GM19238 (cell line): ENCODE measurements around the gene KAZN.

Experiments used
- DNase-seq: peaks from one replicate; pipeline ENCODE4 v3.0.0; 2011; ENCODE audit warnings: low spot score; ENCODE audit not compliant: insufficient read length

KAZN gene

DNA sequence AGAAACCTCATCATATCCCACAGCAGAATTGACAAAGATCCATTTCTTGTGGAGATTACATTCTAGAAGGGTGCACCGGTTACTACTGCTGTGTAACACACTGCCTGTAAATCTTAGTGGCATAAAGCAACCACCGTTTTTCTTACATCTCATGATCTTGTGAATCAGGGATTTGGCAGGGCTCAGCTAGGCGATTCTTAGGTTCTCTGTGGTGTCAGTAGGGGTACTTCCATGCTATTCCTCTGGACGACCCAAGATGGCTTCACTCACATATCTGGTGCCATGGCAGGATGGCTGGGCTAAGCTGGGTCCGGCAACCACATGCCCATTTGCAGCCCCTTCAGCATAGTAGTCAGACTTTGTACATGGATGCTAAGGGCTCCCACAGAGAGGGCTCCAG, 375.3 kb downstream of the KAZN start:
- no peak for DNase-seq

DNA sequence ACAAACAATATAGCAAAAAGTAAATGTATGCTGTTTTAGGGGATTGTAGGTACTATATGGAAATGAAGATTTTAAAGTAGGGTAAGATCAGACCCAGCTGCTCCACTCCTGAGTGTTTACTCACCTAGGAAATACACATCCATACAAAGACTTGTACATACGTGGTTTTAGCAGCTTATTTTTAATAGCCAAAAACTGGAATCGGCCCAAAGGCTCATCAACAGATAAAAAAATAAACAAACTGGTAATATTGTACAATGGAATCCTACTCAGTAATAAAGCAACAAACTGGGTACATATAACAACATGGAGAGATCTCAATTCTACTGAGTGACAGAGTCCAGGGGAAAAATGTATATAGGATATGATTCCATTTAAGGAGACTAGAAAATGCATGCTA, 375.9 kb downstream of the KAZN start:
- no peak for DNase-seq

DNA sequence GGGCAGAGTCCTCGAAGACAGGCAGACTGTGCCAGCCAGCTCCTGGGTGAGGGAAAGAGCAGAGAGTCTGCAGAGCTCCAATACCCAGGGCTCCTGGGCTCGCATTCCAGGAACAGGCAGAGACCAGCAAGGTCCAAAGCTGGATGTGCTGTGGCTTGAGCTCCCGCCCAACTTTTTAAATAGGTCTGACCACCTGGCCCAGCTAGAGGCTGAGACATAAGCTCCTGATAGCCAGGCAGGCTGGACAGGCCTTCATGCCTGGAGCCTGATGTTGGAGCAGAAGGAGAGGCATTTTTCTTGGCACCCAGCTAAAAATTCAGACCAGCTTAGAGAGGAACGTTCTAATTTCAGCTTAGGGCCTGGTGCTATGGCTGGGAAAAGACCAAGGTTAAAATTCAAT, 376.6 kb downstream of the KAZN start:
- no peak for DNase-seq

DNA sequence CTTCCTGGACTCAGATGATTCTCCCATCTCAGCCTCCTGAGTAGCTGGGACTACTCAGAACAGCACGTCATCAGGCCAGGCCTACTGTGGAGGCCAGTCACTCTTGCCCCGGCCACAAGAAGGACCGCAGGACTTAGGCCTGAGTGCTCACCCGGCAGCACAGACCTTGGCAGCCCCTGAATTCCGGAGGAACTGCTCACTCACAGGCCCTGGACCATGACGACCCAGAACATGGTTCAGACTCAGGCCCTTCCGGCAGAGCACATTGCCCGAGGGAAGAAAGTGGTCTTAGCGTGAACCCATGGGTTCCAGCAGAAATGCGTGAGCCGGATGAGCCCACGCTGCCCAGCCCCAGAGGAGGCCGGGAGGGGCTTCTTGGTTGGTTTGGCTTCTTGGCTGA, 377.8 kb downstream of the KAZN start:
- no peak for DNase-seq

DNA sequence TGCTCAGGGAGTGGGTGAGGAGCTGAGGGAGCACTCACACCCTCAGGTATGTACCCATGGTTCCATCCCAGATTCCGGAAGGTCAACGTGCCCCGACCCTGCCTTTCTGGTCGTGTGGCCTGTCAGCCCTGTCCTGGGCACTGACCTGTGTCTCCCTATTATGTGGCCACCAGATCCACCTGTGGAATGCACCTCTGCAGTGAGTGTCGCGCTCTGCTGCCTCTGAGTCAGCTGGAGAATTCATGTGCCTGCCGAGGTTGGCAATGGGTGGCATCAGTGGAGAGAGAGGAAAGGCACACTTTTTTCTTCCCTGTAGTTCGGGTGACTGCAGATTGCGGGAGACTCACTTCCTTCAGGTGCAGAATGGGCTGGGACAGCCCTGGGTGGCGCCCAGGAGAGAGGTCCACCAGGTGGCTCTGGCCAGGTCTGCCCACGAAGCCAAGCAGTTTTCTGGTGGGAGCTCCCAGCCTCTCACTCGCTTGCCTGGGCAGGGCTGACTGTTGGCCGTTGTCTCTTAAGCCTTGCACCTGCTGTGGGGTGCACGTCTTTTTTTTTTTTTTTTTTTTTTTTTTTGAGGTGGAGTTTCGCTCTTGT, 378.9 kb downstream of the KAZN start:
- DNase-seq: no peak

DNA sequence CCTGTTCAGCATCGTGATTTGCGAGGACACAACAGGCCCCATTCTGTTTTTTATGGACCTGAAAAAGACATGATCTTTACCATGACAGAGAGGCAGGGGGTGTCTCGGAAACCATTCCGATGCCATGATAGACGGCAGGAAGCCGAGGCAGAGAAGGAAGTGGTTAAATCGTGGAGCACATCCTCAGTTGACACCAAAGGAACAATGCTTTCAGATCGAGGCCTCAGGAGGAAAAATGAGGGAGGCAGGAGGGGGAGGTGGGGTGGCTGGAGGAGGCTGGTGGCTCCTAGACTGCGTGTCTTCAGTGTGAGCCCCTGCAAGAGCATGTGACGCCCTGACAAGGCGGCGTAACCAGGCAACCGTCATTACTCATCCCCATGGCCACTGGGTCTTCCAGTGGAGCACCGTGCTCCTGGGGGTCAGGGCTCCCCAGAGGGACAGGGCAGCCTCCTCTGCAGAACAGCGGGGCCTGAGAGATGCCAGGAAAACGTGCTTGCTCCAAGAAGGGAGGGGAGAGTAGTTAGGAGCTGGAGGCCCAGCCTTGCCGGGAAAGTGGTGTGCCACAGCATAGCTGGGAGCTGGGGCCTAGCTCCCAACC, 382.2 kb downstream of the KAZN start:
- no peak for DNase-seq

DNA sequence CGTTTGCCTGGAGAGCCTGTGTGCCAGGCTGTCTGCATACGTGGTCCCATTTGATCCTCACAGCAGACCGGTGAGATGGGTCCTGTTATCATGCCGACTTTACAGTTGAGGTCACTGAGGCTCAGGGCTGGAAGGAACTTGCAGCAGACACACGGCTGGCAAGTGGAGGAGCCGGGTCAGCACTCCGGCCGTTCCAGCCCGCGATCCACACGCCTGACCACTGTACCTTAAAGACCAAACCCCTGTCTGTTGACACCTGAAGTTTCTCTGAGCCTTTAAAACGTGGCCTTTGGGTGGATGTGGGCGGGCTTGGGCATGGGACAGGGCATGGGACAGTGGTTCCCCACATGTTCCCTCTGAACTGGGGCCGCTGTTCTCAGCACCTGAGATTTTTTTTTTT, 383.5 kb downstream of the KAZN start:
- DNase-seq: no peak

DNA sequence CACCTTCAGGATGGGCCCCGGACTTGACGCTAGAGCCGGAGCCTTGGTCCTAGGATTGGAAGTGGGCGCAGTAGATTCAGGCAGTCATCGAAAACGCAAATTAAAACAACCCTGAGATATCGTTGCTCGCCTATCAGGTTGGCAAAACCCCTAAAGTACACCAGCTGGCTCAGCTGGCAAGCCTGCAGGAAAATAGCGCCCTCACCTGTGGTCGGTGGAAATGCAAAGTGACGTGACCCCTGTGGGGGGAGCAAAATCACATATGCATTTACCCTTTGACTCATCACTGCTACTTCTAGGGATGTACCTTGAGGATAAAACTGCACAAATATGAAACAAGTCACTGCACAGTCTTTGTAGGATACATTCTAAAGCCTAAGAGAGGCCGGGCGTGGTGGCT, 384.8 kb downstream of the KAZN start:
- no peak for DNase-seq

DNA sequence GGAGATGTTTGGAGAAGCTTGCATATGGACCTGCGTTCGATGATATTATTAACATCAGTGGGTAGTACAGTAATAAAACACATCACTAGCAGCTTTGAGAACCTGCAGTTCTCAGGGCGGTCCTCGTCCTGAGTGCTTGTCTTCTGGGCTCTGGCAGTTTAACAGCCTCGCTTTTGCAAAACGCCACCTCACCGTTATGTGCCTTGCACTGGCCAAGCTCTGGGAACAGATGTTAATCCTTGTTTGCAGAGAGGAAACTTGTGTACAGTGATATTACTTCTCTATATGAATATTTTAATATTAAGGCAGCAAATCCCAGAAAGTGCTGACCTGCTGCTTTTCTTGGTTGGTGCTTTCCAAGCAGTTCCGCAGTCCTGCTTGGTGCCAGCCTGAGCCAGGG, 387.7 kb downstream of the KAZN start:
- no peak for DNase-seq

DNA sequence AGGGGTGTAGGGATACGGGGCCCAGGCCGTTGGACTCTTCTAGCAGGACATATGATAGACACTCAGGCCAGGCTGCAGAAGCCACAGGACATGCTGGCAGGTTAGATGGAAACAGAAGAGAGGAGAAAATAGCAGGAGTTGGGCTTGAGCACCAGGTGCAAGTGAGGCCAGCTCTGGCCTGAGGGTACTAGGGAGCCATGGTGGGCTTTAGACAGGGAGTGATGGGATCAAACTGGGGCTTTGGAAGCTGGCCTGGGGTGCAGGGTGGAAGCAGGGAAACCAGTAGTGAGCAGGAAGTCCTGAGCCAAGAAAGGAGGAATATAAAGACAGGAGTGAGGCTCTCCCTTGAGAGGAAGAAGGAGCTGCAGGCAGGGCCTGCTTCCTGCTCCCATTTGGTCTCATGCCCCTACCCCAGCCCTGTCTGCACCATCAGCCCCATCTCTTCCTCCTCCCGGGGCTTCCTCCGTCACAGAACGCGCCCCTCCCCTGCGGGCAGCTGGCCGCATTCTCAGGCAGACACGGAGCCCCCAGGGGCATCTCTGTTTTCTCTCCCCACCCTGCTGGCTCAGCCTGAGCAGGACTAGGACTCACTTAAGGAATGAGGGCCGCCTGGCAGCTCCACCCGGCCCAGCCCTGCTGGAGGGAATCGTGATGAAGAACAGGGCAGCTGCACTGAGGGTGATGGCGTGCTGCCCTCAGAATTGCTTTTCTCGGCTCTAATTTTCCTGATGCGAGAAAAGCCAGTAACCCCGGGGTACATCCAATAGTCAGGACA, 389.5 kb downstream of the KAZN start:
- DNase-seq: no peak

DNA sequence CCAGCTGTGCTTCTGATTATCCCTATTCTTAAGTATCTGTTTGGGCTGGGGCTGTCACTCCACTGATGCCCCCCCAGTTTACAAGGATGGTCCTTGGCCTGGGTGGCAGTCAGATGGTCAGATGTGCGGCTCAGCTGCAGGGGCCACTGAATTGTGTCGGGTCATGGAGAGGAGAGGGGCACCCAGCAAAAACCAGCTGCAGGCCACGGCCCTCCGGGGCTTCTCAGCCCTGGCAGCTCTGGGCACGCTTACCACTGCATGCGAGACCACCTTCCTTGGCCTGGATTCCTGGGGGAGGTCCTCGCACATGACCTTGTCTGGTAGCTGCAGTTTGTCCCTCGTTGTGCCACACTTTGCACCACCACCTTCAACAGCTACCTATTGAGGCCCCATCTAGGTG, 390.2 kb downstream of the KAZN start:
- DNase-seq: no peak

DNA sequence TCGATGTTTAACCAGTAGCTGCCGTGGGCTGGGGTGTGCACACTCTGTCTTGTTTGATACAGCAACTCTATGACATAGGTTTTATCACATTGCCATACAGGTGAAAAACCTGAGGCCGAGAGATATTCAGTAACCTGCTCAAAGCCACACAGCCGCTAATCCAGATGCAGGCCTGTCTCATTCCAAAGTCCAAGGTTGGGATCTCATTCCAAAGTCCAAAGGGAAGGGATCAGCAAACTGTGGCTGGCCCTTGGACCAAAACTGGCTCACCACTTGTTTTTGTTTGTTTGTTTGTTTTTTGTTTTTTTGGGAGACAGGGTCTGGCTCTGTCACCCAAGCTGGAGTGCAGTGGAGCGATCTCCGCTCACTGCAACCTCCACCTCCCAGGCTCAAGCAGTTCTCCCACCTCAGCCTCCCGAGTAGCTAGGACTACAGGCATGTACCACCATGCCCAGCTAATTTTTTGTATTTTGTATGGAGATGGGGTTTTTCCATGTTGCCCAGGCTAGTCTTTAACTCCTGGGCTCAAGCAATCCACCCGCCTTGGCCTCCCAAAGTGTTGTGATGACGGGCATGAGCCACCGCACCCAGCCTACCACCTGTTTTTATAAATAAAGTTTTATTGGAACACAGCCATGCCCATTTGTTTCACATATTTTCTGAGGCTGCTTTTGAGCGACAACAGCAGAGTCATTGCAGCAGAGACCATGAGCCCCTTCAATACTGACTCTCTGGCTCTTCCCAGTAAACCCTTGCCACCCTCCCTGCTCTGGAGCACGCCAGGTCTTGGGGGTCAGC, 391.6 kb downstream of the KAZN start:
- no peak for DNase-seq

DNA sequence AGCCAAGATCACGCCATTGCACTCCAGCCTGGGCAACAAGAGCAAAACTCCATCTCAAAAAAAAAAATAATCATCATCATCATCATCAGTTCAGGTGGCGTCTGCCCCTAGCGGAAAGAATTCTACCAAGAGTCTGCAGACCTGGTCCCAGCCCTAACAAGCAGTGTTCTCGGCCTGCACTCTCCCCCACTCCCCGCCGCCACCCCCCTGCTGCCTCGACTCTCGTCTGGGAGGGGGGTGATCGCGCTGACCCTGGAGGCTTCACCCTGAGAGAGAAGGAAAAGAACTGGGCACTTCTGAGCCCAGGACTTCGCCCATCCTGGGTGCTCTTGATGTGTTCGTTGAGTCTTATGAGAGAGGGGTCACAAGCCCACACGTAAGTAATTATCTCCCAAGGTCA, 394.9 kb downstream of the KAZN start:
- no peak for DNase-seq

DNA sequence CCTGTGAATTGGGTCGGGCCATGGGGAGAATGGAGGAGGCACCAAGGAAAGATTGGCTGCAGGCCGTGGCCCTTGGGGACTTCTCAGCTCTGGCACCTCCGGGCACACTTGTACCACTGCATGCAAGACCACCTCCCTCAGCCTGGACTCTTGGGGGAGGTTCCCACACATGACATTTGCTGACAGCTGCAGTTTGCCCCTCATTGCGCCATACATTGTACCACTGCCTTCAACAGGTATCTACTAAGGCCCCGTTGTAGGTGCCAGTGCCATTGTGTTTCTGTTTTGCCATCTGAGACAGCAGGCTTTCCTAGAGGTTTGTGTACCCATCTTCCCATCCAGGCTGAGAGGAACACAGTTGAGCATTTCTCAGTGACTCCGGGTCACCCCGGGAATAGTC, 395.7 kb downstream of the KAZN start:
- DNase-seq: no peak

DNA sequence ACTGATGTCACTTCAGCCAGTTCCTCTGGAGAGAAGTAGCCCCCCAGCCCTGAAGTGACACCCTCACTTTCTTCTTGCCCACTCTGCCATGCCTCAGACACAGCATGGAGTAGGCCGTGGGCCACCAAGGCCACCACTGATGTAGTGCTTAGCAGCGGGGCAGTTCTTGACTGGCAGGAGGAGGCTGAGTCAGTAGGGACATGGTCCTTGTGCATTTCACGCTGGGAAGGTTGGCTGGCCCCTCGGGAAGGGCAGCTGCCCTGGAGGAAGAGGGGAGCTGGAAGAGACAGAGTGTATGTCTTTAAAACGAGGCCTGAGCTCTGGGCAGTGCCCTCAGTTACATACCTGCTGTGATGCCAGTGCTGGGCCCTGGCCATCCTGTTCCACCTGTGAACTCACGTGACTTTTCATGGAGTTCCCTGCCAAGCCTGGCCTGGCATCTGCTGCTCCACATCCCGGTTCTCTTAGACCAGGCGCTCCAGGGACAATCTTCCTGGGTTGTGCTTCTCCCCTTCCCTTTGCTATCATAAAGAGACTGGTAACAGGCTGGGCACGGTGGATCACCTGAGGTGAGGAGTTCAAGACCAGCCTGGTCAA, 396.5 kb downstream of the KAZN start:
- DNase-seq: no peak

DNA sequence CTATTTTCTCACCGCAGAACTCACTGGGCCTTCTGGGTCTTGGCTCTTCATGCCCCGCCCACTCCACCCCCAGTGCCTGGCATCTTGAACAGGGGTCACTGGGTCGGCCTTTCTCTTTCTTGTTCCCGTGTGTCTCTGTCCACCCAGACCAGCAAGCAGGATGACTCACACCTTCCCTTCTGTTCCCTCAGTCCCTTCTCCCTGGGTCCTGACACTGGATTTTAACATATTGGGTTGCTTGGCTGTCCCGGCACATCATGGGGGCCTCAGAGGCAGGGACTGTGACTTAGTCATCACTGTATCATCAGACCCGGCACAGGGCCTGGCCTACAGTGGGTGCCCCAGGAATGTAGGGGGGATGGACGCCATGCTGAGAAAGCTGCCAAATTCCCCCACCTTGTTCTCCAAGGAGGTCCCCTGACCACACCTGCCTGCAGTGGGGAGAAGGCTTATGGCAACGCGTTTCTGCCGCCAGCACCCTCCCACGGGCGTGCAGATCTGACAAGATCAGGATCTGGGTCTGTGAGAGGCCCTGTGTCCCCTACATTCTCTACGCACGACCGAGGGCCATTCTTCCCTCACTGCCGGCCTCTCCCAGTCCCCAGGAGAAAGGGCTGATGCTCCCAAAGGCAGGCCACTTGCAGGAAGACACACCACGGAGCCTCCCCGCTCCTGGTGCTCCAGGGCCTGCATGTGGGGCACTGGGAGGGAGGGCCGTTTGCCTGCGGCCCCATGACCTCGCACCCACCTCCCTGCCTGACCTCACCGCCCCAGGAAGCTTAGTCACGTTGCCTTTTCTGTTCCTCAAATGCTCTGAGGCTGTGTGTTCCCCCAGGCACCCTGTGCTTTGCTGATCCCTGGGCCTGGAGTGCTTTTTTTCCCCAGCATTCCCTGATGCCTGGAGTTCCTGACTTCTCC, 397.9 kb downstream of the KAZN start:
- no peak for DNase-seq

DNA sequence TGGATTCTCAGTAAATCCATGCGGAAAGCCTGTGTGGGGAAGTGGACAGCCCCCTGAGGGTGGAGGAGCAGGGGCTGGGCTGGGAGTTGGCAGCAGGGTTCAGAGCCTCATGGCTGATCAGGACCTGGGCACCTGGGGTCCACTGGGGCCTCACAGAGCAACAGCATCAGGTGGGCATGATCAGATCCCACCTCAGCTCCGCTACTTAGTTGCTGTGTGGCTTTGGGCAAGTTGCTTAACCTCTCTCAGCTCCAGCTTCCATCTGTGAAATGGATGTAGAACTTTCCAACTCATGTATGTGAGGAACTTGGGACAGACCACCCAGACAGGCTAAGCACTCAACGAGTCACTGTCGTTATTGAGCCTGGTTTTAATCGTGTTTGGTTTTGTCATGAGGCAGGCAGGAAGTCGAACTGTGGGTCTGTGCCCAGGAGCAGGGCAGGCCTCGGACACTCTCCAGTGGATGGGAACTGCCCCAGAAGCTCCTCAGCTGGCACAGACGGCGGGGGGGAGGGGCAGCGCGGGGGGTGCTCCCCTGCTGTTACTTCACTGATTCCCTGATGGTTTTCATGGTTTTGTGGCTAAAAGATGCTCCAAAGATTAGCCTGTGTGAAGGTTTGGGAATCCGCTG, 399.3 kb downstream of the KAZN start:
- DNase-seq: no peak

DNA sequence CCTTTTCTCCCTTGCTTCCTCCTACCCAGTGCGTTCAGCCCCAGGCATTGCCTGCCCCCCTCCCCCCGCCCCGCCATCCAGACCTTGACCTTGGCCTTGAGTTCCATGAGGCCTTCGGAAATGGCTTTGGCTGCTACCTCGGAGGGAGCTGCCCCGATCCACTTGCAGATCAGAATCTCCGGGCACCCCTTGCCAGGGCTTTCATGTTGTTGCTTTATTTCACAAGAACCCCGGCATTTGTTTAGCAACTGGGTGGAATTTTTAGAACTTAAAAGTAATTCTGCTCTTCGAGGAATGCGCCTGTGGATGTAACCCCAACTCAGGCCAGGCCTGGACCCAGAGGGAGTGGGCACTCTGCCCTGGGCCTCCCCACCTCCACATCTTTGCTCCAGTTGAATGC, 401.0 kb downstream of the KAZN start:
- DNase-seq: no peak

DNA sequence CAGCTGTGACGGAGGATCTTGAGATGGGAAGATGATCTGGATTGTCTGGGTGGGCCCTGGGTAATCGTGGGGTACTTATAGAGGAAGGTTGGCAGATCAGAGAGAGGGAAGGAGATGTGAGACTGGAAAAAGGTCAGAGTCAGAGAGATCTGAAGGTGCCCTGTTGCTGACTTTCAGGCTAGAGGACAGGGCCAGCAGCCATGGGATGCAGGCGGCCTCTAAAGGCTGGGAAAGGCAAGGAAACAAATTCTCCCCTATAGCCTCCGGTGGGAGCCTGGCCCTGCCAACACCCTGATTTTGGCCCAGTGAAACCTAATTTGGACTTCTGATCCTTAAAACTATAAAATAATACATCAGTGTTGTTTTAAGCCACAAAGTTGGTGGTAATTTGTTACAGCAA, 401.5 kb downstream of the KAZN start:
- DNase-seq: no peak

DNA sequence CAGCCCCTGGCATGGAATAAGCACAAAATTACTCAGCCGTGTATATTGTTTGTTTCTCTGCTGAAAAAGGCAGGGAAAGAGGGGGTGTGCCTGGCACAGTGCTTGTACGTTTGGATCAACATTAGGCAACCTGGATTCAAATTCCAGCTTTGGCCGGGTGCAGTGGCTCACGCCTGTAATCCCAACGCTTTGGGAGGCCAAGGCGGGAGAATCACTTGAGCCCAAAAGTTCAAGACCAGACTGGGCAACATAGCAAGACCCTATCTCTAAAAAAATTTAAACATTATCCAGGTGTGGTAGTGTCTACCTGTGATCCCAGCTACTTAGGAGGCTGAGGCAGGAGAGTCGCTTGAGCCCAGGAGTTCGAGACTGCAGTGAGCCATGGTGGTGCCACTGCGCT, 402.2 kb downstream of the KAZN start:
- DNase-seq: no peak
